HCT116 (cell line): ENCODE data around the gene CSHL1. TPM values are rescaled to one million over a fixed set of nuclear protein-coding genes. Genes with fewer than 3 reads are reported as not detected.

Source experiments
- ATAC-seq: fragments of 200-7000 bp; cut with Tn5 transposase; 2 replicates; pipeline ENCODE4 v1.9.1; 2020; ENCODE audit warnings: mild to moderate bottlenecking, moderate library complexity
- BruUV-seq: library from RNA; stranded (reverse); fragments of 400-500 nt; replicated peaks from 2 replicates; lab custom pipeline; 2021; lab: Mats Ljungman, UMichigan
- CTCF ChIA-PET: fragments of 300-600 bp; sonication (Branson Sonifier 250); formaldehyde crosslinking; loops from one replicate; lab custom pipeline; 2021; ENCODE audit warnings: antibody characterized with exemption; lab: Charles Lee
- POLR2A ChIA-PET: fragments of 300-600, 350-600 bp; sonication (Branson Sonifier 250); formaldehyde crosslinking; loops from one replicate; lab custom pipeline; 2021; ENCODE audit warnings: antibody characterized with exemption; lab: Charles Lee
- RAD21 ChIA-PET, 2 experiments: fragments of 300-600 bp; sonication (Branson Sonifier 250); formaldehyde crosslinking; loops; one replicate each; lab custom pipeline; 2023; ENCODE audit warnings: low total read pairs in 2 of 2; ENCODE audit not compliant: uncharacterized antibody in 2 of 2, unreplicated experiment in 2 of 2, low non-redundant PET in 1 of 2; lab: Charles Lee
- DNase-seq: peaks from one replicate; pipeline ENCODE4 v3.0.0-alpha.2; 2010; ENCODE audit warnings: low read depth, low spot score
- H2AFZ ChIP-seq: fragments of 200-600 bp; shearing (Covaris generic), sonication (generic); 2 replicates; pipeline ENCODE4 v1.6.1; 2017; ENCODE audit warnings: low read depth, mixed run types, mixed read lengths, antibody characterized with exemption, low read length; ENCODE audit not compliant: poor library complexity, severe bottlenecking
- H3K27ac ChIP-seq: 2 replicates; pipeline ENCODE4 v1.5.1; 2012; ENCODE audit warnings: low read depth, low read length
- H3K27me3 ChIP-seq: fragments of 200-600 bp; sonication (generic); 2 replicates; pipeline ENCODE4 v1.6.1; 2016; ENCODE audit warnings: mixed run types, low read length, mixed read lengths; ENCODE audit not compliant: insufficient read depth
- H3K36me3 ChIP-seq, 2 experiments: fragments of 200-500 bp in 1 of 2; fragments of 200-600 bp in 1 of 2; sonication (Bioruptor generic) in 1 of 2; sonication (generic) in 1 of 2; 2 replicates each; pipeline versions ENCODE4 v1.5.1 to v1.6.1; 2014 to 2016; ENCODE audit warnings: low read length in 2 of 2, inconsistent platforms in 1 of 2, mixed read lengths in 1 of 2, mixed run types in 1 of 2; ENCODE audit not compliant: insufficient read depth in 2 of 2, control insufficient read depth in 1 of 2
- H3K4me1 ChIP-seq, 2 experiments: fragments of 200-600 bp in 1 of 2; sonication (generic) in 1 of 2; 2 replicates each; pipeline versions ENCODE4 v1.5.1 to v1.6.1; 2012 to 2017; ENCODE audit warnings: low read length in 2 of 2, inconsistent platforms in 1 of 2, mild to moderate bottlenecking in 1 of 2, mixed read lengths in 1 of 2, mixed run types in 1 of 2, moderate library complexity in 1 of 2; ENCODE audit not compliant: insufficient read depth in 2 of 2, control insufficient read depth in 1 of 2
- H3K4me2 ChIP-seq: fragments of 200-600 bp; sonication (generic); 2 replicates; pipeline ENCODE4 v1.6.1; 2017; ENCODE audit warnings: mixed run types, low read length, mixed read lengths
- H3K4me3 ChIP-seq, 2 experiments: fragments of 200-600 bp in 1 of 2; sonication (generic) in 1 of 2; replicated peaks in 1 of 2; 2 replicates each; pipeline ENCODE4 v1.5.1; 2011 to 2016; ENCODE audit warnings: low read length in 2 of 2, control low read depth in 1 of 2, low read depth in 1 of 2, mild to moderate bottlenecking in 1 of 2, mixed read lengths in 1 of 2, mixed run types in 1 of 2
- H3K79me2 ChIP-seq: fragments of 200-600 bp; sonication (generic); 2 replicates; pipeline ENCODE4 v1.6.1; 2017; ENCODE audit warnings: mild to moderate bottlenecking, mixed run types, low read length, moderate library complexity, mixed read lengths; ENCODE audit not compliant: insufficient read depth
- H3K9ac ChIP-seq: fragments of 200-600 bp; sonication (generic); 2 replicates; pipeline ENCODE4 v1.6.1; 2016; ENCODE audit warnings: low read length, mixed read lengths
- H3K9me2 ChIP-seq: fragments of 200-600 bp; sonication (generic), shearing (Covaris generic); 2 replicates; pipeline ENCODE4 v1.6.1; 2017; ENCODE audit warnings: mixed run types, mild to moderate bottlenecking, moderate library complexity; ENCODE audit not compliant: insufficient read depth
- H3K9me3 ChIP-seq, 2 experiments: fragments of 200-500 bp in 1 of 2; fragments of 200-600 bp in 1 of 2; sonication (Bioruptor generic) in 1 of 2; sonication (generic) in 1 of 2; 2 replicates each; pipeline ENCODE4 v1.6.1; 2014 to 2017; ENCODE audit warnings: low read length in 2 of 2, mixed read lengths in 2 of 2, inconsistent platforms in 1 of 2, low read depth in 1 of 2, mild to moderate bottlenecking in 1 of 2, mixed run types in 1 of 2, moderate library complexity in 1 of 2; ENCODE audit not compliant: control insufficient read depth in 1 of 2, insufficient read depth in 1 of 2
- H4K20me1 ChIP-seq: fragments of 200-600 bp; sonication (generic), shearing (Covaris generic); 2 replicates; pipeline ENCODE4 v1.6.1; 2017; ENCODE audit warnings: mixed run types, mild to moderate bottlenecking, moderate library complexity; ENCODE audit not compliant: insufficient read depth
- CBX3 ChIP-seq: IDR thresholded peaks from 2 replicates; pipeline ENCODE4 v1.6.1; 2012; ENCODE audit warnings: low read depth
- CEBPB ChIP-seq: IDR thresholded peaks from 2 replicates; pipeline ENCODE4 v1.6.1; 2012; ENCODE audit warnings: low read depth
- EGR1 ChIP-seq: IDR thresholded peaks from 2 replicates; pipeline ENCODE4 v1.6.1; 2012; ENCODE audit warnings: low read depth
- ELF1 ChIP-seq: IDR thresholded peaks from 2 replicates; pipeline ENCODE4 v1.6.1; 2012; ENCODE audit warnings: low read depth, borderline replicate concordance
- EZH2phosphoT487 ChIP-seq: fragments of 200-600 bp; IDR thresholded peaks from 2 replicates; pipeline ENCODE4 v1.6.1; 2018; ENCODE audit warnings: antibody characterized with exemption, borderline replicate concordance
- FOSL1 ChIP-seq: IDR thresholded peaks from 2 replicates; pipeline ENCODE4 v1.6.1; 2012; ENCODE audit warnings: low read depth
- POLR2A ChIP-seq: IDR thresholded peaks from 2 replicates; pipeline ENCODE4 v1.7.0; 2011; ENCODE audit warnings: borderline replicate concordance; ENCODE audit not compliant: insufficient read depth, insufficient read length; ENCODE audit errors: extremely low read depth
- POLR2AphosphoS5 ChIP-seq: IDR thresholded peaks from 2 replicates; pipeline ENCODE4 v1.6.1; 2011; ENCODE audit warnings: mild to moderate bottlenecking, low read depth, low read length, moderate library complexity
- RAD21 ChIP-seq: IDR thresholded peaks from 2 replicates; pipeline ENCODE4 v1.6.1; 2012; ENCODE audit warnings: low read depth, mild to moderate bottlenecking
- SIN3A ChIP-seq: IDR thresholded peaks from 2 replicates; pipeline ENCODE4 v1.6.1; 2012; ENCODE audit warnings: low read depth
- SP1 ChIP-seq: IDR thresholded peaks from 2 replicates; pipeline ENCODE4 v1.6.1; 2012; ENCODE audit warnings: low read depth
- SRF ChIP-seq: IDR thresholded peaks from 2 replicates; pipeline ENCODE4 v1.6.1; 2012; ENCODE audit warnings: low read depth
- YY1 ChIP-seq: IDR thresholded peaks from 2 replicates; pipeline ENCODE4 v1.6.1; 2011; ENCODE audit warnings: low read length, low read depth, moderate library complexity, mild to moderate bottlenecking; ENCODE audit not compliant: insufficient replicate concordance; ENCODE audit errors: extremely low read depth
- ZFX ChIP-seq: fragments of 450-650 bp; IDR thresholded peaks from 2 replicates; pipeline ENCODE4 v1.6.1; 2017
- ZNF274 ChIP-seq: fragments of 200-500 bp; sonication (Bioruptor generic); IDR thresholded peaks from 2 replicates; pipeline ENCODE4 v1.6.1; 2014; ENCODE audit warnings: mild to moderate bottlenecking, low read depth, low read length, inconsistent platforms
- intact Hi-C: fragments of 100-400 bp; cut with micrococcal nuclease; formaldehyde crosslinking; loops from 2 replicates; pipeline ENCODE4 v1.10.0; 2022
- total RNA-seq: library from RNA; stranded (reverse); gene quantifications from one replicate; pipeline ENCODE4 v1.2.1, GENCODE V29; 2021; ENCODE audit not compliant: unreplicated experiment
- TF ChIP-seq, protein P1 (sequence below), 3 experiments: fragments of 200-600 bp in 1 of 3; sonication (generic) in 1 of 3; IDR thresholded peaks in 2 of 3; conservative IDR thresholded peaks in 1 of 3; 2 replicates each; pipeline ENCODE4 v1.5.1; 2012 to 2017; ENCODE audit warnings: low read depth in 2 of 3, low read length in 2 of 3, antibody characterized with exemption in 1 of 3, borderline replicate concordance in 1 of 3, control low read depth in 1 of 3, mild to moderate bottlenecking in 1 of 3, mixed read lengths in 1 of 3, mixed run types in 1 of 3, moderate library complexity in 1 of 3; ENCODE audit not compliant: insufficient read depth in 1 of 3
- TF ChIP-seq, protein P2 (sequence below): IDR thresholded peaks from 2 replicates; pipeline ENCODE4 v1.6.1; 2012
- TF ChIP-seq, protein P3 (sequence below): IDR thresholded peaks from 2 replicates; pipeline ENCODE4 v1.6.1; 2012
- TF ChIP-seq, protein P4 (sequence below): IDR thresholded peaks from 2 replicates; pipeline ENCODE4 v1.6.1; 2011; ENCODE audit warnings: mild to moderate bottlenecking, low read length, moderate library complexity; ENCODE audit not compliant: insufficient replicate concordance; ENCODE audit errors: extremely low read depth
- TF ChIP-seq, protein P5 (sequence below): IDR thresholded peaks from 2 replicates; pipeline ENCODE4 v1.6.1; 2012; ENCODE audit warnings: low read depth

Gene CSHL1
- total RNA-seq, 1 experiment from 2014 or later: not detected

DNA sequence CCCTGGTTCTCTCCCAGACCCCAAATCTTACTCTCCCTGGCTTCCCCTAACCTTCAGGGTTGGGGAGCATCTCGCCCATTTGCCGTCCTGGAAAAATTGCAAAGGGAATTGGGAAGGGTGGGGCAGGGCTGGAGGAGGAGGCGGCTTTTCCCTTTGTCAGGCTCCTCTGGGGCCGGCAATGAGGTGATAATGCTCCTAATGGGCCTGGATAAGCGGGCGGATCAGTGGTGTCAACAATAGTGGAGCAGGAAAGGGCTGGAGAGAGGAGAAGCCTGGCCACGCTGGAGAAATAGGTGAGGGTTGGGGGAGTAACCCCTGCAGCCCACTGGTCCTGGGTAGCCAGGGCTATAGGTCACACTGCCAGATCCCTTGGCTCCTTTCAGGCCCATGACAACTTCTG, 49.4 kb upstream of the CSHL1 start:
- Histone ChIP-seq H3K36me3 (no peaks in the 10 kb centered on the region), H3K9me3 (no peaks in the 10 kb centered on the region)
- no peak for DNase-seq
- no peak for ATAC-seq
- no peak for TF ChIP-seq RAD21
- no peak for TF ChIP-seq SRF
- TF ChIP-seq, protein P1, sequence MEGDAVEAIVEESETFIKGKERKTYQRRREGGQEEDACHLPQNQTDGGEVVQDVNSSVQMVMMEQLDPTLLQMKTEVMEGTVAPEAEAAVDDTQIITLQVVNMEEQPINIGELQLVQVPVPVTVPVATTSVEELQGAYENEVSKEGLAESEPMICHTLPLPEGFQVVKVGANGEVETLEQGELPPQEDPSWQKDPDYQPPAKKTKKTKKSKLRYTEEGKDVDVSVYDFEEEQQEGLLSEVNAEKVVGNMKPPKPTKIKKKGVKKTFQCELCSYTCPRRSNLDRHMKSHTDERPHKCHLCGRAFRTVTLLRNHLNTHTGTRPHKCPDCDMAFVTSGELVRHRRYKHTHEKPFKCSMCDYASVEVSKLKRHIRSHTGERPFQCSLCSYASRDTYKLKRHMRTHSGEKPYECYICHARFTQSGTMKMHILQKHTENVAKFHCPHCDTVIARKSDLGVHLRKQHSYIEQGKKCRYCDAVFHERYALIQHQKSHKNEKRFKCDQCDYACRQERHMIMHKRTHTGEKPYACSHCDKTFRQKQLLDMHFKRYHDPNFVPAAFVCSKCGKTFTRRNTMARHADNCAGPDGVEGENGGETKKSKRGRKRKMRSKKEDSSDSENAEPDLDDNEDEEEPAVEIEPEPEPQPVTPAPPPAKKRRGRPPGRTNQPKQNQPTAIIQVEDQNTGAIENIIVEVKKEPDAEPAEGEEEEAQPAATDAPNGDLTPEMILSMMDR (IDR thresholded peaks at IDR 0.05 in 2 of 3, conservative IDR thresholded peaks at IDR 0.05 in 1 of 3; ENCODE audit: borderline replicate concordance in 1 of 3, insufficient read depth in 1 of 3, low read depth in 2 of 3, low read length in 2 of 3): no peak
- no peak for TF ChIP-seq EGR1
- no peak for TF ChIP-seq POLR2A
- TF ChIP-seq, protein P2, sequence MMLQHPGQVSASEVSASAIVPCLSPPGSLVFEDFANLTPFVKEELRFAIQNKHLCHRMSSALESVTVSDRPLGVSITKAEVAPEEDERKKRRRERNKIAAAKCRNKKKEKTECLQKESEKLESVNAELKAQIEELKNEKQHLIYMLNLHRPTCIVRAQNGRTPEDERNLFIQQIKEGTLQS: no peak
- TF ChIP-seq, protein P3, sequence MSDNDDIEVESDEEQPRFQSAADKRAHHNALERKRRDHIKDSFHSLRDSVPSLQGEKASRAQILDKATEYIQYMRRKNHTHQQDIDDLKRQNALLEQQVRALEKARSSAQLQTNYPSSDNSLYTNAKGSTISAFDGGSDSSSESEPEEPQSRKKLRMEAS: no peak
- TF ChIP-seq CBX3: no peak
- no peak for TF ChIP-seq ZNF274
- TF ChIP-seq ELF1: no peak
- TF ChIP-seq SP1: no peak
- no peak for TF ChIP-seq EZH2phosphoT487
- no peak for TF ChIP-seq CEBPB
- TF ChIP-seq ZFX: no peak
- TF ChIP-seq POLR2AphosphoS5: no peak
- no peak for TF ChIP-seq YY1
- TF ChIP-seq, protein P4, sequence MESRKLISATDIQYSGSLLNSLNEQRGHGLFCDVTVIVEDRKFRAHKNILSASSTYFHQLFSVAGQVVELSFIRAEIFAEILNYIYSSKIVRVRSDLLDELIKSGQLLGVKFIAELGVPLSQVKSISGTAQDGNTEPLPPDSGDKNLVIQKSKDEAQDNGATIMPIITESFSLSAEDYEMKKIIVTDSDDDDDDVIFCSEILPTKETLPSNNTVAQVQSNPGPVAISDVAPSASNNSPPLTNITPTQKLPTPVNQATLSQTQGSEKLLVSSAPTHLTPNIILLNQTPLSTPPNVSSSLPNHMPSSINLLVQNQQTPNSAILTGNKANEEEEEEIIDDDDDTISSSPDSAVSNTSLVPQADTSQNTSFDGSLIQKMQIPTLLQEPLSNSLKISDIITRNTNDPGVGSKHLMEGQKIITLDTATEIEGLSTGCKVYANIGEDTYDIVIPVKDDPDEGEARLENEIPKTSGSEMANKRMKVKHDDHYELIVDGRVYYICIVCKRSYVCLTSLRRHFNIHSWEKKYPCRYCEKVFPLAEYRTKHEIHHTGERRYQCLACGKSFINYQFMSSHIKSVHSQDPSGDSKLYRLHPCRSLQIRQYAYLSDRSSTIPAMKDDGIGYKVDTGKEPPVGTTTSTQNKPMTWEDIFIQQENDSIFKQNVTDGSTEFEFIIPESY: no peak
- no peak for TF ChIP-seq SIN3A
- TF ChIP-seq FOSL1: no peak
- TF ChIP-seq, protein P5, sequence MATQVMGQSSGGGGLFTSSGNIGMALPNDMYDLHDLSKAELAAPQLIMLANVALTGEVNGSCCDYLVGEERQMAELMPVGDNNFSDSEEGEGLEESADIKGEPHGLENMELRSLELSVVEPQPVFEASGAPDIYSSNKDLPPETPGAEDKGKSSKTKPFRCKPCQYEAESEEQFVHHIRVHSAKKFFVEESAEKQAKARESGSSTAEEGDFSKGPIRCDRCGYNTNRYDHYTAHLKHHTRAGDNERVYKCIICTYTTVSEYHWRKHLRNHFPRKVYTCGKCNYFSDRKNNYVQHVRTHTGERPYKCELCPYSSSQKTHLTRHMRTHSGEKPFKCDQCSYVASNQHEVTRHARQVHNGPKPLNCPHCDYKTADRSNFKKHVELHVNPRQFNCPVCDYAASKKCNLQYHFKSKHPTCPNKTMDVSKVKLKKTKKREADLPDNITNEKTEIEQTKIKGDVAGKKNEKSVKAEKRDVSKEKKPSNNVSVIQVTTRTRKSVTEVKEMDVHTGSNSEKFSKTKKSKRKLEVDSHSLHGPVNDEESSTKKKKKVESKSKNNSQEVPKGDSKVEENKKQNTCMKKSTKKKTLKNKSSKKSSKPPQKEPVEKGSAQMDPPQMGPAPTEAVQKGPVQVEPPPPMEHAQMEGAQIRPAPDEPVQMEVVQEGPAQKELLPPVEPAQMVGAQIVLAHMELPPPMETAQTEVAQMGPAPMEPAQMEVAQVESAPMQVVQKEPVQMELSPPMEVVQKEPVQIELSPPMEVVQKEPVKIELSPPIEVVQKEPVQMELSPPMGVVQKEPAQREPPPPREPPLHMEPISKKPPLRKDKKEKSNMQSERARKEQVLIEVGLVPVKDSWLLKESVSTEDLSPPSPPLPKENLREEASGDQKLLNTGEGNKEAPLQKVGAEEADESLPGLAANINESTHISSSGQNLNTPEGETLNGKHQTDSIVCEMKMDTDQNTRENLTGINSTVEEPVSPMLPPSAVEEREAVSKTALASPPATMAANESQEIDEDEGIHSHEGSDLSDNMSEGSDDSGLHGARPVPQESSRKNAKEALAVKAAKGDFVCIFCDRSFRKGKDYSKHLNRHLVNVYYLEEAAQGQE: no peak
- TF ChIP-seq, all 23 proteins: peak for 0
- Histone ChIP-seq H3K27me3 (no peaks in the 10 kb centered on the region), H3K4me3 (no peak overlapping the region), H3K9ac (no peak overlapping the region), H4K20me1 (no peaks in the 10 kb centered on the region), H3K79me2 (no peaks in the 10 kb centered on the region), H2AFZ (no peak overlapping the region), H3K4me1 (peaks cover 4 to 18% of the 10 kb centered on the region in 2 experiments; a peak in 3 of 4 replicates), H3K4me2 (no peak overlapping the region), H3K27ac (no peak overlapping the region), H3K9me2 (no peaks in the 10 kb centered on the region)
- RAD21 ChIA-PET: no interaction called here
- intact Hi-C loops: no loop called here
- no TSS peak for BruUV-seq
- POLR2A ChIA-PET: no interaction called here
- CTCF ChIA-PET: interaction anchor here (0.9 to 2.2 kb wide), 5 partner anchors 10 to 58 kb away, joined by 3 to 17 read pairs (median 4); no protein-coding TSS in a partner anchor
